ENCODE results near the gene LARGE2.

- TF ChIP-seq CTCF (IDR thresholded peaks at IDR 0.05; ENCODE audit: poor library complexity) (no peak), EZH2 (IDR thresholded peaks at IDR 0.05; ENCODE audit: borderline replicate concordance) (no peak)
Observed at GRCh38 chr11:45905095-45905494, 17.4 kb upstream of the LARGE2 start.

Measured in hepatocyte (in vitro differentiated cells).